Fibroblast of peridontal ligament (primary cell): Measurements from ENCODE around the gene ZFYVE1.
"Not testable (repeated sequence)": the region's sequence is repeated elsewhere in the genome, so short reads cannot be mapped to it uniquely, and the experiment has no call there.

Source experiments
- DNase-seq: peaks from one replicate; pipeline ENCODE4 v3.0.0-alpha.2; 2010; ENCODE audit errors: extremely low read depth

The ZFYVE1 gene

DNA sequence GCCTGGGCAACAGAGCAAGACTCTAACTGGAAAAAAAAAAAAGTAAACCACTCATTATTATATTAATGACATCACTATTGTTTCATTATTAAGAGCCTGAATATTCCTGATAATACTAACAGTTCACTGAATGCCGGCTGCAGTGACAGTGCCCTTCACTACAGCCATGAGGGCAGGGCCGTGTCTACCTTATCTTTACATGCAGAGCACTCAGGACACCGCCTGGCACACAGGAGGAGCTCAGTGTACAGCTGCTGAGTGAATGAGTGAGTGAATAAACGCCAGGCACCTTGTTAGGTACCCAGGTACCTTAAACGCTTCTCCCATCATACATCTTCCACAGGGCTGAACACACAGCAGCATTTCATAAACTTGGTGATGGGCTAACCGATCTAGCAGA is 23.2 kb downstream of the ZFYVE1 start:
- no peak for DNase-seq

GRCh38 chr14:73000073-73000472 is 26.8 kb downstream of the ZFYVE1 start:
- no peak for DNase-seq

DNA sequence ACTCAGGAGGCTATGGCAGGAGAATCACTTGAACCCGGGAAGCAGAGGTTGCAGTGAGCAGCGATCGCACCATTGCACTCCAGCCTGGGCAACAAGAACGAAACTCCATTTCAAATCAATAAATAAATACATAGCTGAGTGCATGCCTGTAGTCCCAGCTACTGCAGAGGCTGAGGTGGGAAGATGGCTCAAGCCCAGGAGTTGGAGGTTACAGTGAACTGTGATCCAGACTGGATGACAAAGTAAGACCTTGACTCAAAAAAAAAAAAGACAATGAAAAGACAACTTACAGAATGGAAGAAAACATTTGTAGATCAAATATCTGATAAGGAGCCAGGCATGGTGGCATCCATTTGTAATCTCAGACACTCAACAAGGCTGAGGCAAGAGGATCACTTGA is 27.6 kb downstream of the ZFYVE1 start:
- DNase-seq, result no peak

- DNase-seq, result no peak
Measured at GRCh38 chr14:72998252-72998903, 28.5 kb downstream of the ZFYVE1 start.

DNA sequence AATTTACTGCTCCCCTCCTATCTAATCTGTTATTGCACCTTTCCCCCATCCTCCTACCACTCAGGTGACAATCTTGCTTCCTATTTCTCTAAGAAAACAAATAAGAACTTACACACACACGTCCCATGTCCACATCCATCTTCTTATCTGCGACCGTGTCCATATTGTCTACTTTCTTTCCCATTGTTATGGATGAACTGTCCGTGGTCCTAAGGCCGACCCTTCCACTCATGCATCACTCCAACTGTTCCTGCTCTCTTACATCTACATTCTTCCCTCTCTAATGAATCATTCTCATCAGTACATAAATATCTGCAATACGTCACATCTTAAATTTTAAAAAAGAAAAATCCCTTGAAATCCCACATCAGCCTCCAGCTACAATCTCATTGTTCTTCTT is 30.0 kb downstream of the ZFYVE1 start:
- DNase-seq, result no peak

- no peak for DNase-seq
Measured at GRCh38 chr14:72990171-72990570, 36.7 kb downstream of the ZFYVE1 start.

DNA sequence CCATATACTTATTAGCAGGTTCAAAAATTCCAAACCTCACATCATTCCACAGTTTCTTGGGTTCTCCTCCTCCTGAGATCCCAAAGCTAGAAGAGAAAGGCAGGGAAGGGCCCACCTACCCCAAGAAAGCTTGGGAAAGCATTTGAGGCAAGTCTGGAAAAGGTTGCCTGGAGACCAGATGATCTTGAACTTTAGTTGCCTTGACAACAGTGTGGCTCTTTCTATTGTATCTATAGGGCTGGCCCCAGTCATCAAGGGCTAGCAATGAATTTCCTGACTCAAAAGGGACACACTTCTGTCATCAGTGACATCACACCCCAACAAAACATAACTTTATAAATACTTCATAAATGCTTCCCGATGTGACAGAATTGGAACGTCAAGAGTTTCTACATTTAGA is 40.0 kb downstream of the ZFYVE1 start:
- no peak for DNase-seq

DNA sequence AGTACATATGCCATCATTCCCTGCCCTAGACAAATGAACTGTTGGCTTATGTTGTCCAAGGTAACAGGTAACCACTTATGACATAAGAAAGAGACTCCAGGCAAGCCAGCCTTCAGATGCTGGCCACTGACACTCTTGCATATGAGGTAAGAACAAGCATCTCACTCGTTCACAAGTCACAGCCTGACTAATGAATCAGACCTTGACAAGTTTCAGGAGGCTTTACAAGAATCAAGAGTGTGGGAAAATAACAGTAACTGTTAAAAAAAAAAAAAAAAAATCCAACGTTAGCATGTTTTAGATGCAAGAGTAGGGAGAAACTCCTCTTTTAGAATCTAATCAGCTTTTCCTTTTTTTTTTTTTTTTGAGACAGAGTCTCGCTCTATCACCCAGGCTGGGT is 40.7 kb downstream of the ZFYVE1 start:
- DNase-seq, result no peak

- DNase-seq, result peak; percentile 52
Measured at GRCh38 chr14:72982146-72982708, 44.7 kb downstream of the ZFYVE1 start.

DNA sequence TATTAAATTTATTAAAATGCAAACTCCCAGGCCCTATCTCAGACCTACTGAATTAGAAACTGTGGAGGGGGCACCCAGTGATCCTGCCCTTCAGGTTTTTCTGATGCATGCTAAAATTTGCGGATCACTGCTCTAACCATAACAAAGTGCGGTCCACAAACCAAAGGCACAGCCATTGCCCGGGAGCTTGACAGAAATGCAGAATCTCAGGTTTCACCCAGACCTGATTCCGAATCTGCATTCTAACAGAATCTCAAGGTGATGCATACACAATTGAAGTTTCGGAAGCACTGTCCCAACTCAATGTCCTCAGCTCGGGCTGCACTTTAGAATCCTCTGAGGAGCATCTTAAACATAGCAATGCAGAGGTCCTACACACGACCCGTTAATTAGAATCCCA is 46.0 kb downstream of the ZFYVE1 start:
- no peak for DNase-seq

- DNase-seq, result no peak
Measured at GRCh38 chr14:72978856-72979255, 48.0 kb downstream of the ZFYVE1 start.

DNA sequence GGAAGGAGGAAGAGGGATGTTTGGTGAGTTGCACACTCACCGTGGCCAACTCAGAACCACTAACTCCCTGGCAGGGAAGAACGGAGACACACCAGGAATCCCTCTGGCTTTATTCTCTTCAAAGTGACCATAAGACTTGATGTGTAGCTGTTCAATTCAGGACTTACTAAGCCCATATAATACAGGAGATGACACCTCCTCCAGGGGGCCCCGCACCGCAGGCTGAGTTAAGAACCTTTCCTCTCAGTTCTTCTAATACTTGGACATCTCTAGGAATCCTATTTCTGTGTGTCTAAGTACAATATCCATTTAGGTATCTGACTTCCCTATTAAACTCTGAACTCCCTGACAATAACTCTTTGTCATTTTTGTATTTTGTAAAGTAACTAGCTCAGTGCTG is 51.1 kb downstream of the ZFYVE1 start:
- no peak for DNase-seq

- DNase-seq, result no peak
Measured at GRCh38 chr14:72974661-72975060, 52.2 kb downstream of the ZFYVE1 start.

GRCh38 chr14:72970824-72971434 is 56.0 kb downstream of the ZFYVE1 start:
- DNase-seq, result no peak

DNA sequence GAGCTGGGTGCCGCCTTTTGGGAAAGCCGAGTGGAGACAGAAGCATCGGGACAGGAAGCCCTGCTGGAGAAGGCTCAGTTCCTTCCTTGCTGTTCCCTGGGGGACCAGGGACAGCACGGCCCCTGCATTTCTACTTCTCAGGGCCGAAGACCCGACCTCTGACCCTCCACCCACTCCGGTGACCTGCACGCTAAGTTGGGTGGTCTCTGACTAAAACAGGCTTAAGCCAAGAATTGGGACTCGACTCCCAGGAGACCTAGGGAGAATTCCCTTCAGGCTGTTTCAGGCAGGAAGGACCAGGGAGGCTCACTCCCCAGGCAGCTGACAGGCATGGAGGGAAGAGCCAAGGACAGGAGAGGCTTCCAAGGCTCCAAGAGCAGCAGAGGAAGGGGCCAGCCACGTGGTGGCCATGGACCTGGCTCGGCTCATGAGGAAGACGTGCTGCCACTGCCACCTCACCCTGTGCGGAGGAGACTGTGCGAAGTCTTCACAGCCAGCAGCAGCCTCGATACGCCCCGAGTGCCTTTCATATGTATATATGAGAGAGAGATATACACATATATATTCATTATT is 56.8 kb downstream of the ZFYVE1 start:
- DNase-seq, result no peak

DNA sequence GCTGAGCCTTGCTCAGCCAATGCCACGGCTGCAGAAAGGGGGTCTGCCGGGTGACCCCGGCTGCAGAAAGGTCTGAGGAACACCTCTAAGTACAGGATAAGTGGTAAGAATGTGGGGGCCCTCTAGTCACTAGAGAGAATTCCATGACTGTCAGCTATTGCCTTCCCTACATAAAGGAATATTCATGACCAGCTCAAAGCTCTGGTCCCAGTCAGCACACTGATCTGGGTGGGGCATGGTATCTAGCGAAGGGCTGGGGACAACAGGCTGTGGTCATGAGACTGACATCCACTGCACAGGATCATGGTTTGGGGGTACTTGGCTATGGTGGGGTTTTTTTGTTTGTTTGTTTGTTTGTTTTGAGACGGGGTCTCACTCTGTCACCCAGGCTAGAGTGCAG is 58.6 kb downstream of the ZFYVE1 start:
- no peak for DNase-seq

DNA sequence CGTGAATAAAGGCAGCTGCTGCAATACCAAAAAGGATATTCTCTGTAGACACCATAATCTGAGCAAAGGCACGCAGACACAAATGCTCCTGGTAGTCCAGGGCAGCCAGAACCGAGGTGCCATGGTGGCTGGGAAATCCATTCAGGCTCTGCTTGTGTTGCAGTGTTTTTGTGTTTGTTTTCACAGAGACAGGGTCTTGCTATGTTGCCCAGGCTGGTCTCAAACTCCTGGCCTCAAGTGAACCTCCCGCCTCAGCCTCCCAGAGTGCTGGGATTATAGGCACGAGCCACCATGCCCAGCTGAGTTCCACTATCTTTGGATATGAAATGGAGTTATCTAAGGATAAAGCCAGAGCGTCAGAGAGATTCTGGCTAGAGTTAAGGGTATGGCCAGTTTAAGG is 60.9 kb downstream of the ZFYVE1 start:
- no peak for DNase-seq

GRCh38 chr14:72965249-72965648 is 61.7 kb downstream of the ZFYVE1 start:
- DNase-seq, result peak; percentile 8

DNA sequence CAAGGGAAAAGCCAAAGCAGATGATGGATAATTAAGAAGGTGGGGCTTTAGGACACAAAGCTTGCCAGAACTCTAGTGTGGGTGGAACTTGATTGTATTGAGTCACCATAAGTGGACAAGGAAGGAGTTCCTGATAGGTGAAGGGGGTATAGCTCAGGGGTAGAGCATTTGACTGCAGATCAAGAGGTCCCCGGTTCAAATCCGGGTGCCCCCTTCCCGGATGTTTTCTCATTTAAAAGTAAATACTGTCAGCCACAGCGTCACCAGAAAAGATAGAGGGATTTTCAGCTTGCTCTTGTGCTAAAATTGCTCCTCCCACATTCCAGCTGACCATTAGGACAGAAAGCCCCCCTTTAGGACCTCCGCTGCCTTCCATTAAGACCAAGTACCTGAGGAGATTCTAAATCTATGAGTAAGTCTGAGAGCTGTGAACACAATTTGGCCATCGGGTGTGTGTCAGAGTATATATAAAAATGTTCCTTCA is 64.0 kb downstream of the ZFYVE1 start:
- DNase-seq, result peak; percentile 82

- DNase-seq, result peak; percentile 80
Measured at GRCh38 chr14:72962336-72962754, 64.6 kb downstream of the ZFYVE1 start.

DNA sequence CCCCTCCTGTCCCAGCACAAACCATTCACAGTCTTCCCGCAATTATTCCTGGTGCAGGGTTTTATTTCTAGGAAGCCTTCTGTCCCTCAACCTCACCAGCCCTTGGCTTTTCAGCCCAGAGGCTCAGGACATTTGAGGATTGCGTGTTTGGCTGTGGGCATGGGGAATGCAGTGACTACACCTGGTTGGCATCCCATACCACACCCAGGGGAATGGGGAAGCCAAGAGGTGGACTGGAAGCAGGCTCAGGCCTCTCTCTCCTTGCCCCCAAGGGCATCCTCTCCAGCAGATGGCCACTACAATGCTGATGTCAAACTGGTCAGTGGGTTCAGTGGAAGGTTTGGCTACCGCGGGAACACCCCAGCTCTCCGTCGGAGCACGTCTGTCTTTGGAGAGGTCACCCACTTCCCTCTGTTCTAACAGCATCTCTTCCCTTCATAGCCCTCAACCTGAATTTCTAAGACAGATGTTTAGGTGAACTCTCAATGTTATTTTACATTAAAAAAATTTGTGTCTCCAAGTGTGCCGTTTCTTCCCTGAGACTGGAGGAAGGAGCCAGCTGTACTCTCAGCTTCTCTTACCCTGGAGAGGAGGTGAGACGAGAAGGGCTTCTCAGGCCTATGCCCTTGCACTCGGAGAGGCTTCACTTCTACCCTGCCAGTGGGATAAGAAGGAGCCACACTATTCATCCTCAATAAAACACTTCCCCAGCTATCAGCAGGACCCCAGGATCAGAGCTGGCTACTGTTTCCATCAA is 65.1 kb downstream of the ZFYVE1 start:
- no peak for DNase-seq

DNA sequence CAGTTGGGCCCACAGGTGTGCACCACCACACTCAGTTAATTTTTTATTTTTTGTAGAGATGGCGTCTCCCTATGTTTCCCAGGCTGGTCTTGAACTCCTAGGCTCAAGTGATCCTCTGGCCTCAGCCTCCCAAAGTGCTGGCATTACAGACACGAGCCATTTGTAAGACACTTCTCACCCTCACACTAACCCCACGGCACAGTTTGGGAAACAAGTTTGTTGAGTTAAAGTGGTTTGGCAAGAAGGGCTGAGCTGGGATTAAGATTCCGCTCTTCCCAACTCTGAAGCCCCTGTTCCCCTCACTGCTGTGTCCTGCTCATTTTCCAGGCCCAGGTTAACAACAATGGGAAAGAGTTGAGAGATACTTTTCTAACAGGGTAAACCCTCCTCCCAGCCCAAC is 65.9 kb downstream of the ZFYVE1 start:
- not testable (repeated sequence) for DNase-seq
